Measurements from ENCODE around the gene TNS3.

TNS3 gene

DNA sequence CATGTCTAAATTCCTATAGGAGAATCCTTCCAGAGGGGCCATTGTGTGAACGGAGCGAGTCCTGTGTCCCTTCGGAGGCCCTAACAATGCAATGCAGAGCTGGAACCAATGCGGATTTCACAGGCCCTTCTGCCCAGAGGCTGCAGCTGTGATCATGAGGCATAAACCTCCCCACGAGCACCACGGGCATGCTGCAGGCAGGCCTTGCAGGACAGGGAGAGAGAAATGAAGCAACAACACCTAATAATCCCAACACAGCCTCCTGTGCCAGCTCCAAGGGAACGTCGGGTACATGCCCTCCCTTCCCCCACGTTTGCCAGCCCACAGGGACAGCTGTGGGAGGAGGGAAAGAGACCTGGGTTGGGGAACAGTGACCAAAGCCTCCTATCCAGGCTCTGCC is 74.4 kb downstream of the TNS3 start:
- no peak overlapping the region for H3K4me3 ChIP-seq (ENCODE audit: low read depth, low read length)
- no peak for DNase-seq (ENCODE audit: low read depth)
- TF ChIP-seq, protein P1, sequence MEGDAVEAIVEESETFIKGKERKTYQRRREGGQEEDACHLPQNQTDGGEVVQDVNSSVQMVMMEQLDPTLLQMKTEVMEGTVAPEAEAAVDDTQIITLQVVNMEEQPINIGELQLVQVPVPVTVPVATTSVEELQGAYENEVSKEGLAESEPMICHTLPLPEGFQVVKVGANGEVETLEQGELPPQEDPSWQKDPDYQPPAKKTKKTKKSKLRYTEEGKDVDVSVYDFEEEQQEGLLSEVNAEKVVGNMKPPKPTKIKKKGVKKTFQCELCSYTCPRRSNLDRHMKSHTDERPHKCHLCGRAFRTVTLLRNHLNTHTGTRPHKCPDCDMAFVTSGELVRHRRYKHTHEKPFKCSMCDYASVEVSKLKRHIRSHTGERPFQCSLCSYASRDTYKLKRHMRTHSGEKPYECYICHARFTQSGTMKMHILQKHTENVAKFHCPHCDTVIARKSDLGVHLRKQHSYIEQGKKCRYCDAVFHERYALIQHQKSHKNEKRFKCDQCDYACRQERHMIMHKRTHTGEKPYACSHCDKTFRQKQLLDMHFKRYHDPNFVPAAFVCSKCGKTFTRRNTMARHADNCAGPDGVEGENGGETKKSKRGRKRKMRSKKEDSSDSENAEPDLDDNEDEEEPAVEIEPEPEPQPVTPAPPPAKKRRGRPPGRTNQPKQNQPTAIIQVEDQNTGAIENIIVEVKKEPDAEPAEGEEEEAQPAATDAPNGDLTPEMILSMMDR (conservative IDR thresholded peaks at IDR 0.05; ENCODE audit: low read depth, low read length): no peak

DNA sequence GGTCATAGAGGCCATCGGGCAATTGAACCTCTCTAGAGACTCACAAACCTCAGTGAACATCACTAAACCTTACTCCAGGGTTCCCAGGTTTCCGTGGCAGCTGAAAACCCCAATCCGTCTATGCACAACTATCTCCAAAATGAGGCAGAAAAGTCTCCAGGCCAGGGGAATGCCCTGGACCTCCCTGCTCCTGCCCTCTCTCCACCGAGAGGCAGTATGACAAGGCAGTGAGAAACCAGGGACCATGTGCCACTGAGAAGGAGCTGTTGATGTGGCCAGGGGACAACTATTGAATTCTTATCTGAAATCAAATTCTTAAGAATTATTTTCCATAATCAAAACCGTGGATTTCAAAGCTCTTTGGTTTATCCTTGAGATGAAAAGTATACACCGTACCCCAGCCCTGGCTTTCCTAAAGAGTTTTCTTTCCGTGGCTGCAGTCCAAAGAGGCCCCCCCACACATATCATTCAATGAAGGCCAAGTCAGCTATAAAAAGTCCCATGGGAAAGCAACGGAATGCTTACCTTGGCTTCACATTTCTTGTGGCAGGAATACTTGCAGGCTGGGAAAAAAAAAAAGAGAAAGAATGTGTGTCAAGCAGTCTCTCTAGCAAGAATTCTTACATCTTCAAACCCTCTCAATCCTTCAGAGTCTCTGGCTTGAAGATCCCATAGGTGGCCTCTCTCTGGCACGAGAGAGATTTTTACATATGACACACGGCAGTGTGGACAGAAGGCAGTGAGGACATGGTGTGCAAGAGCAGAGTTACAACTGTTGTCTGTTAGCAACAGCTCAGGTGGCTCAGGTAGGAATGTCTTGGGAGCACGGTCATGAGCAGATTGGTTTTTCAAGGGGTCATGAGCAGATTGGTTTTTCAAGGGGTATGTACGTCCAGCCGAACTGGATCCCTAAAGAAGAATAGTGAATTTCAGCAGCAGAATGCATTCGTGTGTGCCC is 75.2 kb downstream of the TNS3 start:
- no peak overlapping the region for H3K4me3 ChIP-seq (ENCODE audit: low read depth, low read length)
- peak; percentile 86 for DNase-seq (ENCODE audit: low read depth)
- TF ChIP-seq, protein P1 (conservative IDR thresholded peaks at IDR 0.05; ENCODE audit: low read depth, low read length): no peak

DNA sequence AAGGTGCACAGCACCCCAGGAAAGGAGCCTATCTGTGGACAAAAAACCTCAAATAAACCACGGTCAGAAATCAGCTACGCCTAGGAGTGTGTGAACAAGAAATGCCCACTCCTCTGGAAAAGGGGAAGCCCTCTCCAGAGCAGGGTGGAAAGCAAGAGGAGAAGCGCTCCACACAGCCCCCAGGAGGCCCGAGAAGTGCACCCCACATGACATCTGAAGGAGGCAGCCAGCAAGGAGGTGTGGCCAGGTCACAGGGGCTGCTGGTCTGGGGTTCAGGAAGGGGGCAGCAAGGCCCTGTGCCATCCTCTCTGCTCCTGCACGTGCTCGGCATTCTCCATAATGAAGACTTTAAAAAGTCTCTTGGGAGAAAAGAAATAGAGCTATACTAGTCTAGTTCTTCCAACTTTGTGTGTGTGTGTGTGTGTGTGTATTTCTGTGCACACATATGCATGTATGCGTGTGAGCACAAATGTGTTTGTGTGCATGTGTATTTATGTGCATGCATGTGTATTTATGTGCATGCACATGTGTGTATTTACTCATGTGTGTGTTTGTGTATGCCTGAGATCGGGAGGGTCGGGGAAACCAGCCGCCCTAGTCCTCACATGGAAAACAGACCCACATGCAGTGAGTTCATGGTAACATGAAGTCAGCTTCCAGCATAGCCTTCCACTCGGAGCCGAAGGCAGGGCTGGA is 76.5 kb downstream of the TNS3 start:
- DNase-seq (ENCODE audit: low read depth): no peak
- no peak overlapping the region for H3K4me3 ChIP-seq (ENCODE audit: low read depth, low read length)
- TF ChIP-seq, protein P1 (conservative IDR thresholded peaks at IDR 0.05; ENCODE audit: low read depth, low read length): no peak

DNA sequence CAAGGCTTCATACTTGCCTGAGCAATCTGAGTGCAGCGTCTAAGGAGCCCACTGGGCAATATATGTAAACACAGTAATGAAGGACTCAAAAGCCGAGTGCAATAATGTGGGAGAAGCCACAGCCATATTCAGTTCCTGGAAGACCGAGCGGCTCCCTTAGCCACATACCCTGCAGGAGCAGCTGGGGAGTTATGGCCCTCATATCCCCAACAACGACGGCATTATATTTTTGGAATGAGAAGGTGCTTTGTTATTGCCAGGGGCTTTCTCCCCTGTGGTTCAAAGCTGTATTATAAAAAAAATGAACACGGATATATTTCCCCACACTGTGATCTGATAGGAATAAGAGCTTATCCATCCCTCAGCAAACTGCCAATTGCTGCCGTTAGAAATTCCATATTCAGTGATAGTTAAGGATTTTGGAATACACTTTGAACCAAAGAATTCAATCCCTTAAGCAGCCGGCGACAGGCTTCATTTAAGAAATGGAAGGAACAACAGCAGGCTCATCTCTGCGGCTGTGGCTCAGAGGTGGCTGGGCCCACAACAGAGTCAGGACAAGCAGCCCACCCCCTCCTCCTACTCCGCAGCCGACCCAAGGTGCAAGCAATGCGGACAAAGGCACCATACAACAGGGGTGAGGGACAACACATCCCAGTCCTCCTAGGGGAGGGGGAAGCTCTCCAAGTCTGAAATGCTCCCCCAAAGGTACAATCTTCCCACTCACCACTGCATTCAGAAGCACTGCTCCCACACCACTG is 77.2 kb downstream of the TNS3 start:
- DNase-seq (ENCODE audit: low read depth): no peak
- H3K4me3 ChIP-seq (ENCODE audit: low read depth, low read length): no peak overlapping the region

DNA sequence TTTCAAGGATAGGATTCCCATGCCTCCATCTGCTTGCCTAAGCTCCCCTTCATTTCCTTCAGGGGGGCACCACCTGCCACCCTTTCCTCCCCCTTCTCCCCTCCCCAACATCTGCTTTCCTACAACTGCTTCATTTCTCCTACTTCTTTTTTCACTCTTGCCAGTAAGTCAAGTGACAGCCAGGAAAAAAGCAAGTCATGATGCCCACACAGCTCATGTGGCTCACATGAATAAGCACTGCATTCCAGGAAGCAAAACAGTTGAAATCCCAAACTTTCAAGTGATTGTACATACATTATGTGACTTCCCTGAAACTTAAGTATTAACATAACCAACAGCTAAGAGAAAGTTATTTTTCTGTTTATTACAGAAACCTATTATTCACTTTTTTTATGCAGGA is 78.6 kb downstream of the TNS3 start:
- DNase-seq (ENCODE audit: low read depth): peak; percentile 50
- H3K4me3 ChIP-seq (ENCODE audit: low read depth, low read length): no peak overlapping the region
- TF ChIP-seq, protein P1 (conservative IDR thresholded peaks at IDR 0.05; ENCODE audit: low read depth, low read length): no peak

More for the DNA sequence above, 77.2 kb downstream of the TNS3 start:
- TF ChIP-seq, protein P1 (conservative IDR thresholded peaks at IDR 0.05; ENCODE audit: low read depth, low read length): no peak

DNA sequence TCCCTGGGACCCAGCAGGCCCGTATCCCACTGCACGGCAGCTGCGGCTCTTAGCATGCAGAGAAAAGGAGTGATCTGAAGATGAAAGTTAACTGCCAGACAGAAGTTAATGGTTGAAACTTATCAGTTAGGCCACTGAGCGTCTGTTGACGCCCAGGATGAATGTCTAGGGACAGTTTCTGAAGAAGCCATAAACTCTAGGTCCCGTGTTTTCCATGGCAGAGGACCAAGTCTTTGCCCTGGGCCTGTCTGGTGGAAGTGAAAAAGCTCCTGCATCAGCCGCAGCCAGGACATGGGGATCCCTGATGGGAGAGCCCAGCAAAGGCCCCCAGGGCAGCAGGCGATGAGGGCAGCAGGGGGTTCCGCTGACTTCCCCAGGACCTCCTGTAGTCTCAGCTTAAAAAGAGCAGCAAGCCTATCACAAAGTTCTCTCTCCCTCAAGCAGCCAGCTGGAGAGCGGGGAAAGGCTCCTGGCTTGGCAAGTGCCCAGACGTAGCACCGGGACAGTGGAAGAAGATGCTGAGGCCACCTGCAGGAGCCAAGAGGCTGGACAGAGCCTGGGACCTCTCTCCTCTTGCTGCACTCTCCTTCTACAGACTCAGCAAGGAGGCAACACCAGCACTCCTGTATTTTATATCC is 79.6 kb downstream of the TNS3 start:
- DNase-seq (ENCODE audit: low read depth): peak; percentile 65
- TF ChIP-seq, protein P1 (conservative IDR thresholded peaks at IDR 0.05; ENCODE audit: low read depth, low read length): peak; percentile 32
- H3K4me3 ChIP-seq (ENCODE audit: low read depth, low read length): no peak overlapping the region

Data from choroid plexus epithelial cell (primary cell).